GF-D8 (cell line): ENCODE results near the gene TCERG1L.
"Not testable (repeated sequence)": the region's sequence is repeated elsewhere in the genome, so short reads cannot be mapped to it uniquely, and the experiment has no call there.

ENCODE experiments used
- DNase-seq: peaks from one replicate; lab custom pipeline; 2025; lab: John Stamatoyannopoulos, UW

The TCERG1L gene

GRCh38 chr10:131165092-131165491, 146.4 kb downstream of the TCERG1L start:
- no peak for DNase-seq

DNA sequence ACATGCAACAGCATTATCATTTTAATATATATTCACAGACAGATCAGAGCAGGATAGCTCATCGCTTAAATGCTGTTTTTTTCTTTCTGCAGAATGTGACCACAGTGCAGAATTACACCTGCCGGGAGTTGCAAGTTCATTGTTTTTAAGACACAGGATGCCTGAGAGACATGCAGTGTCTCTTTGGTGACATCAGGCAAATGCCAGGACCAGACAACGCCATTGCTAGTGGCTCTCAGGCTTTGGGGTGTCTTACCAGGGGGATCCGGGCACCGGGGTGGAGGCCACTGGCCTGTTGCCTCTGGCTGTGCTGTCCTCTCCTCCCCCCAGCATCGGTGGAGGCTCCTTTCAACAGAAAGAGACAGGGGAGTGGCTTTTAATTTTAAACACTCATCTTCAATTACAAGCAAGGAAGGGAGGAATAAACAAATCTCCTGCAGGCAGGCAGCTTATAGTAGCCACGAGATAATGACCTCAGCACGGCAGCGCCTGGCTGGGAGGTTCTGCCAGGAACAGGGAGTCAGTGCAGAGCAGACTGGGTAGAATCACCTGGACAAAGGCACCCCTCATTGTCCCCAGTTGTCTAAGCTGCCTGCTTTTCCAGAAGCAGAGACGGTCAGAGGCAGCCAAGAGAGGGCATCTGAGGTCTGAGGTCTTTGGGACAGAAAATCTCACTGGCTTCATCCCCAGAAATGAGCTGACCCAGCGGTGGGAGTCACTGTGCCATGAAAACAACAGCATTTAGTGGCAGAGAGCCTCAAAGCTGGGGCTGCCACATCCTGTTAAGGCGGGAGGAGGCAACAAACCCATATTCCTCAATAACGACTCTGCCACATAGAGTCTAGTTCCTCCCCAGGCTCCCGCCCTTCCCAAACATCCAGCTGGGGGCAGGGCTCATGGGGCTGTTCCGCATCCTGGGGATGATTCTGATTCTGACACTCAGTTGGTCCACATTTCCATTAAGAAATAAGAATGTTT, 148.4 kb downstream of the TCERG1L start:
- no peak for DNase-seq

GRCh38 chr10:131162211-131162610, 149.3 kb downstream of the TCERG1L start:
- no peak for DNase-seq

- no peak for DNase-seq
These were observed 150.4 kb downstream of the TCERG1L start for GRCh38 chr10:131161087-131161486.

- DNase-seq: no peak
These were observed 151.2 kb downstream of the TCERG1L start for GRCh38 chr10:131160219-131160875.

- no peak for DNase-seq
These were observed 151.8 kb downstream of the TCERG1L start for GRCh38 chr10:131159771-131160170.

- DNase-seq: no peak
These were observed 152.8 kb downstream of the TCERG1L start for GRCh38 chr10:131158695-131159094.

- no peak for DNase-seq
These were observed 153.6 kb downstream of the TCERG1L start for GRCh38 chr10:131157899-131158298.

- no peak for DNase-seq
These were observed 155.7 kb downstream of the TCERG1L start for GRCh38 chr10:131155876-131156230.

DNA sequence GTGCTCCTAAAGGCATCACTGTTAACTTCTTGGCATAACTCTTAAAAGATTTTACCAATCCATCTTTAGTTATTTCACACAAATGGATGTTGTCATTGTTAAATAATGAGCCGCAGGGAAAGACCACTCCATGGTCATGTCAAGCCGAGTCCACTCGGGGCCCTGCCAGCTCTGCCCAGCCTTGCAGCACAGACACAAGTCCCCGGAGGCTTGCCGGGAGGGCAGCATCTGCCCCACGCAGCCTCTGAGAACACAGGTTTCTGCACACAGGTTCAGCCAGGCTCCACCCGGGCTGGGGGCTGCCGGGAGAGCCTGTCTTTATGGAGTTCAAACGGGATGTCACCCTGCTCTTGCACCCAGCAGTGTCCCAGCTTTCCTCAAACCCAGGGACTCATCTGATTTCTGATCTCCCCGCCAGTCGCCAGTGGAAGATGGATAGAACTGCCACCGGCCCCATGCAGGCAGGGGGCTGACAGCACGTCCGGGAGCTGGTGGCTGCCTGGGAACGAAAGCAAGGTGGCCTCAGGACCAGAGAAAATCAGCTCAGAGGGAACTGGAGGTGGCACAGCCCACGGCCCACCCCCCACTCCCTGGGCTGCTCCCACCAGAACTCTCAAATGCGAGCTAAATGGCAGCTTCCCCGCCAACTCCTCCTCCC, 156.2 kb downstream of the TCERG1L start:
- DNase-seq: no peak

- no peak for DNase-seq
These were observed 157.1 kb downstream of the TCERG1L start for GRCh38 chr10:131154306-131155025.

DNA sequence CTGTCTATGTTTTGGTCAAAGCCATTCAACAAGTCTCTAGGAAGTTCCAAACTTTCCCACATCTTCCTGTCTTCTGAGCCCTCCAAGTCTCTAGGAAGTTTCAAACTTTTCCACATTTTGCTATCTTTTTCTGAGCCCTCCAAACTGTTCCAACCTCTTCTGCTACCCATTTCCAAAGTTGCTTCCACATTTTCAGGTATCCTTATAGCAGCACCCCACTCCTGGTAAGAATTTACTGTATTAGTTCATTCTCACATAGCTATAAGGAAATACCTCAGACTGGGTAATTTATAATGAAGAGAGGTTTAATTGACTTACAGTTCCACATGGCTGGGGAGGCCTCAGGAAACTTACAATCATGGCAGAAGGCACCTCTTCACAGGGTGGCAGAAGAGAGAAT, 159.1 kb downstream of the TCERG1L start:
- not testable (repeated sequence) for DNase-seq

DNA sequence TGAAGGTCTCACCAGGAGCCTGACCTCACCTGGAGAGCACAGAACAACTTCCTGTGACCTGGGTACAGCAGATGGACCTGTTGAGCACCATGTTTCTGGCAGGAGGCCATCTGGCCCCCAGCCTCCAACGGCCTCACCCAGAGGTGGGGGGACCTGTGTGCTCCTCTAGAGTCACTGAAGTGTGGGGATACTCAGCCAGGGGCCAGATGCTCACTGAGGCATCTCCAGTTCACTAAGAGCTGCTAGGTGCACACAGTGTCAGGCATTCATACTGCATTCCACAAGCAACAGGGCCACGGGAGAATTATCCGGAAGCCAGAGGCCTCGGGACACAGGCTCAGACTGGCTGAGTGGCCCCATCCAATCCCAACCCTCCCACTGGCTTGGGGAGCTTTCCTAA, 161.4 kb downstream of the TCERG1L start:
- DNase-seq: no peak

GRCh38 chr10:131149586-131149985, 161.9 kb downstream of the TCERG1L start:
- DNase-seq: no peak

GRCh38 chr10:131149111-131149510, 162.4 kb downstream of the TCERG1L start:
- DNase-seq: no peak

DNA sequence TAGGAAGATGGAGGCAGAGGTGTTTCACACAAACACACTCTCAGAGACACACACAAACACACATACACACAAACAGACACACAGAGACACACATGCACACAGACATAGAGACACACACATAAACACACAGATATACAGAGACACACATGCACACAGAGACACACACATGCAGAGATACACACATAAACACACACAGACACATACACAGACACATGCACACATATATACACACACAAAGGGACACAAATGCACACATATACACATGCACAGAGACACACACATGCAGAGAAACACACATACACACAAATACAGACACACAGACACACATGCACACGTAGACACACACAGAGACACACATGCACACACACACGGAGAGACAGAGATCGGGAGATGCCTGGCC, 163.3 kb downstream of the TCERG1L start:
- no peak for DNase-seq

GRCh38 chr10:131147301-131147975, 164.1 kb downstream of the TCERG1L start:
- DNase-seq: no peak

GRCh38 chr10:131146790-131147189, 164.7 kb downstream of the TCERG1L start:
- no peak for DNase-seq

GRCh38 chr10:131145756-131146155, 165.8 kb downstream of the TCERG1L start:
- no peak for DNase-seq

GRCh38 chr10:131144711-131145375, 166.7 kb downstream of the TCERG1L start:
- no peak for DNase-seq

- DNase-seq: no peak
These were observed 167.3 kb downstream of the TCERG1L start for GRCh38 chr10:131144196-131144595.
